Measurements from ENCODE around the gene PLEKHA5. TPM values are rescaled to one million over a fixed set of nuclear protein-coding genes. Genes with fewer than 3 reads are reported as not detected.

The PLEKHA5 gene
- polyA plus RNA-seq, 1 of the 3 experiments (the other 2 are of a cell fraction) = 7.1 TPM

GRCh38 chr12:19192710-19193109, 63.2 kb downstream of the PLEKHA5 start:
- H3K4me1 ChIP-seq (ENCODE audit: control insufficient read depth in 1 of 2, insufficient read depth in 2 of 2, low read depth in 1 of 2, low read length in 1 of 2) = peaks cover 3 to 28% of the 10 kb centered on the region in 2 experiments; a peak in 3 of 4 replicates
- no peaks in the 10 kb centered on the region for H3K36me3 ChIP-seq (replicated peaks in 1 of 2; ENCODE audit: control insufficient read depth in 1 of 2, insufficient read depth in 2 of 2, low read length in 1 of 2)
- H3K4me3 ChIP-seq (ENCODE audit: low read depth in 2 of 2, low read length in 1 of 2) = no peak overlapping the region
- no peak overlapping the region for H3K27ac ChIP-seq (ENCODE audit: low read depth in 2 of 2, low read length in 1 of 2)
- no peaks in the 10 kb centered on the region for H3K9me3 ChIP-seq
- CTCF ChIA-PET = no interaction called here
- no peak for DNase-seq
- no peaks in the 10 kb centered on the region for H3K9me2 ChIP-seq
- H3K9ac ChIP-seq = no peak overlapping the region
- H3K79me2 ChIP-seq (ENCODE audit: insufficient read depth) = peaks cover 2% of the 10 kb centered on the region; the same call in 1 of the 2 replicates
- H2AFZ ChIP-seq (ENCODE audit: low read depth) = no peak overlapping the region
- no peaks in the 10 kb centered on the region for H3K27me3 ChIP-seq (ENCODE audit: insufficient read depth)
- no peaks in the 10 kb centered on the region for H4K20me1 ChIP-seq (ENCODE audit: insufficient read depth)
- no peak for TF ChIP-seq FOXM1 (IDR thresholded peaks at IDR 0.05; ENCODE audit: low read depth)
- no peak for TF ChIP-seq MEF2A (IDR thresholded peaks at IDR 0.05; ENCODE audit: borderline replicate concordance, low read depth)
- no peak for TF ChIP-seq IRF3 (IDR thresholded peaks at IDR 0.05; ENCODE audit: low read depth, low read length)
- TF ChIP-seq TEAD4 (IDR thresholded peaks at IDR 0.05; ENCODE audit: borderline replicate concordance, insufficient read depth) = no peak
- no peak for TF ChIP-seq NFIC (IDR thresholded peaks at IDR 0.05; ENCODE audit: borderline replicate concordance)
- no peak for TF ChIP-seq TAF1 (IDR thresholded peaks at IDR 0.05; ENCODE audit: borderline replicate concordance, low read depth, low read length)
- no peak for TF ChIP-seq ZBTB33 (IDR thresholded peaks at IDR 0.05; ENCODE audit: borderline replicate concordance, low read depth)
- no peak for TF ChIP-seq FOSL2 (IDR thresholded peaks at IDR 0.05; ENCODE audit: borderline replicate concordance, low read depth)
- TF ChIP-seq PBX3 (IDR thresholded peaks at IDR 0.05) = no peak
- no peak for TF ChIP-seq RCOR1 (IDR thresholded peaks at IDR 0.05; ENCODE audit: low read length)
- TF ChIP-seq RXRA (IDR thresholded peaks at IDR 0.05; ENCODE audit: borderline replicate concordance, low read depth) = no peak
- no peak for TF ChIP-seq TCF12 (IDR thresholded peaks at IDR 0.05)
- no peak for TF ChIP-seq FOXJ3 (CRISPR knock-in tag; IDR thresholded peaks at IDR 0.05)
- no peak for TF ChIP-seq NRF1 (IDR thresholded peaks at IDR 0.05; ENCODE audit: low read depth, low read length)
- 94% methylated on average over 1 of the region's 1 CpG for WGBS (ENCODE audit: low lambda C conversion rate)
- H3F3A ChIP-seq (replicated peaks; ENCODE audit: insufficient read depth) = peaks cover 17% of the 10 kb centered on the region
- no peak overlapping the region for H3K4me2 ChIP-seq
- POLR2A ChIA-PET = no interaction called here

GRCh38 chr12:19194963-19195362, 65.4 kb downstream of the PLEKHA5 start:
- Histone ChIP-seq H3K9me2 (no peaks in the 10 kb centered on the region), H3F3A (replicated peaks; ENCODE audit: insufficient read depth) (peaks cover 10% of the 10 kb centered on the region), H3K9me3 (no peaks in the 10 kb centered on the region), H3K36me3 (replicated peaks in 1 of 2; ENCODE audit: control insufficient read depth in 1 of 2, insufficient read depth in 2 of 2, low read length in 1 of 2) (no peaks in the 10 kb centered on the region), H3K27ac (ENCODE audit: low read depth in 2 of 2, low read length in 1 of 2) (no peak overlapping the region), H3K79me2 (ENCODE audit: insufficient read depth) (no peaks in the 10 kb centered on the region; the same call in 1 of the 2 replicates), H3K9ac (no peak overlapping the region), H3K4me1 (ENCODE audit: control insufficient read depth in 1 of 2, insufficient read depth in 2 of 2, low read depth in 1 of 2, low read length in 1 of 2) (peaks cover 3 to 16% of the 10 kb centered on the region in 2 experiments; a peak in 3 of 4 replicates), H3K4me3 (ENCODE audit: low read depth in 2 of 2, low read length in 1 of 2) (no peak overlapping the region), H4K20me1 (ENCODE audit: insufficient read depth) (no peaks in the 10 kb centered on the region), H3K4me2 (no peak overlapping the region), H2AFZ (ENCODE audit: low read depth) (no peak overlapping the region), H3K27me3 (ENCODE audit: insufficient read depth) (no peaks in the 10 kb centered on the region)
- WGBS (ENCODE audit: low lambda C conversion rate) = 97% methylated on average over 4 of the region's 4 CpGs
- ChIA-PET POLR2A (no interaction called here), CTCF (interaction anchor here (1.2 kb wide), 1 partner anchor 9 kb away, joined by 4 read pairs; no protein-coding TSS in a partner anchor)
- no peak for DNase-seq
- no peak for TF ChIP-seq IRF3 (IDR thresholded peaks at IDR 0.05; ENCODE audit: low read depth, low read length)
- TF ChIP-seq TEAD4 (IDR thresholded peaks at IDR 0.05; ENCODE audit: borderline replicate concordance, insufficient read depth) = no peak
- TF ChIP-seq JUND (IDR thresholded peaks at IDR 0.05) = no peak
- TF ChIP-seq SIN3A (IDR thresholded peaks at IDR 0.05; ENCODE audit: borderline replicate concordance, low read depth, low read length) = no peak
- no peak for TF ChIP-seq TCF12 (IDR thresholded peaks at IDR 0.05)
- TF ChIP-seq NFIC (IDR thresholded peaks at IDR 0.05; ENCODE audit: borderline replicate concordance) = no peak
- no peak for TF ChIP-seq MAX (IDR thresholded peaks at IDR 0.05; ENCODE audit: low read depth)
- TF ChIP-seq RFX5 (IDR thresholded peaks at IDR 0.05; ENCODE audit: low read length) = no peak
- no peak for TF ChIP-seq MXI1 (IDR thresholded peaks at IDR 0.05; ENCODE audit: low read depth, low read length)
- TF ChIP-seq RAD21 (IDR thresholded peaks at IDR 0.05; ENCODE audit: low read length) = no peak
- no peak for TF ChIP-seq EZH2phosphoT487 (IDR thresholded peaks at IDR 0.05; ENCODE audit: borderline replicate concordance, low read depth)
- no peak for TF ChIP-seq EP300 (IDR thresholded peaks at IDR 0.05; ENCODE audit: borderline replicate concordance in 1 of 2, low read depth in 1 of 2, low read length in 1 of 2)
- TF ChIP-seq FOXM1 (IDR thresholded peaks at IDR 0.05; ENCODE audit: low read depth) = no peak
